ENCODE measurements around the gene MYOG.

GRCh38 chr1:203044546-203045250 lies 41.1 kb downstream of the MYOG start:
- TF ChIP-seq CTCF (IDR thresholded peaks at IDR 0.05; ENCODE audit: borderline replicate concordance, extremely low read depth, low read length, poor library complexity, severe bottlenecking) (no peak), EZH2 (IDR thresholded peaks at IDR 0.05; ENCODE audit: borderline replicate concordance, low read depth, low read length, severe bottlenecking) (no peak)

All from DND-41 (cell line).